ENCODE results near the gene GBGT1.

GBGT1 gene

DNA sequence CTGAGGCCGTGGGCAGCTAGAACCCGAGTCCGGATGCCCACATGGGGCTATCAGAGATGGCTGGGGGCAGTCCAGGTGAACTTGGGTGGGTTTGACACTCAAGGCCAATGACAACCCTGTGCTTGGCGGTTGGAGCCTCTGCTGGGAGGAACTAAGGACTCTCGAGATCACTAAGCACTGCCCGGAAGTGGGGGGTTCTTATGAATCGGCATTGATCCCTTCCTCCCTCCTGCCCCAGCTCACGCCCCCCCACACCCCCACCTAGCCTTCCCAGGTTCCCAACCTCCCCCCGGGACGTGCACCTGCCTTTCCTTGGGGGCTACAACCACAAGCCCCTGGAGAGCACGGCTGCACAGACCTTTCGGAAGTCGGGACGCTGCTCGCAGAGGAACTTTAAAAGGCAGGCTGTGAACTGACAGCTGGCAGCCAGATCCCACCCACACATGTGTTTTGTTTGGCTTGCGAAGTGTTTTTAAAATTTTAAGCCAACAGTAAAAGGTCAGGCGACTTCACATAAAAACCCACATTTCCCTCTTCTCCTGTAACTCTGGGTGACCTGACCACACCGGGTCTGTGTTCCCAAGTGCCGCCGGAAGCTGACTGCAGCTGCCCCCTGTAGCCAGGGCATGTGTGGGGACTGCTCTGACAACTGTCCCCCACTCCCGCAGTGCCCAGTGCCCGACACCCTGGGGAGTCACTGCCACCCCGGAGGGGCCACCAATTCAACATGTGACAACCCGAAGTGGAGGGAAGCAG lies 37.6 kb downstream of the GBGT1 start:
- Histone ChIP-seq H3K27me3 (ENCODE audit: low read depth, low read length) (no peaks in the 10 kb centered on the region), H3K79me2 (ENCODE audit: low read length) (peaks cover 21% of the 10 kb centered on the region), H3K4me1 (ENCODE audit: low read length) (peaks cover 36% of the 10 kb centered on the region), H3K4me3 (ENCODE audit: low read length) (peak overlapping the region; percentile 59), H3K36me3 (replicated peaks; ENCODE audit: low read depth, low read length) (no peaks in the 10 kb centered on the region), H4K20me1 (ENCODE audit: insufficient read depth, low read length) (peaks cover 75% of the 10 kb centered on the region), H3K4me2 (ENCODE audit: low read length) (peak overlapping the region; percentile 59), H2AFZ (ENCODE audit: low read depth, low read length) (no peak overlapping the region), H3K27ac (ENCODE audit: low read length) (no peak overlapping the region), H3K9ac (ENCODE audit: low read length) (no peak overlapping the region), H3K9me3 (ENCODE audit: insufficient read depth, low read length) (no peaks in the 10 kb centered on the region)
- TF ChIP-seq, protein P1, sequence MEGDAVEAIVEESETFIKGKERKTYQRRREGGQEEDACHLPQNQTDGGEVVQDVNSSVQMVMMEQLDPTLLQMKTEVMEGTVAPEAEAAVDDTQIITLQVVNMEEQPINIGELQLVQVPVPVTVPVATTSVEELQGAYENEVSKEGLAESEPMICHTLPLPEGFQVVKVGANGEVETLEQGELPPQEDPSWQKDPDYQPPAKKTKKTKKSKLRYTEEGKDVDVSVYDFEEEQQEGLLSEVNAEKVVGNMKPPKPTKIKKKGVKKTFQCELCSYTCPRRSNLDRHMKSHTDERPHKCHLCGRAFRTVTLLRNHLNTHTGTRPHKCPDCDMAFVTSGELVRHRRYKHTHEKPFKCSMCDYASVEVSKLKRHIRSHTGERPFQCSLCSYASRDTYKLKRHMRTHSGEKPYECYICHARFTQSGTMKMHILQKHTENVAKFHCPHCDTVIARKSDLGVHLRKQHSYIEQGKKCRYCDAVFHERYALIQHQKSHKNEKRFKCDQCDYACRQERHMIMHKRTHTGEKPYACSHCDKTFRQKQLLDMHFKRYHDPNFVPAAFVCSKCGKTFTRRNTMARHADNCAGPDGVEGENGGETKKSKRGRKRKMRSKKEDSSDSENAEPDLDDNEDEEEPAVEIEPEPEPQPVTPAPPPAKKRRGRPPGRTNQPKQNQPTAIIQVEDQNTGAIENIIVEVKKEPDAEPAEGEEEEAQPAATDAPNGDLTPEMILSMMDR (IDR thresholded peaks at IDR 0.05; ENCODE audit: low read depth, low read length) = no peak
- TF ChIP-seq EZH2phosphoT487 (IDR thresholded peaks at IDR 0.05; ENCODE audit: low read depth) = no peak

DNA sequence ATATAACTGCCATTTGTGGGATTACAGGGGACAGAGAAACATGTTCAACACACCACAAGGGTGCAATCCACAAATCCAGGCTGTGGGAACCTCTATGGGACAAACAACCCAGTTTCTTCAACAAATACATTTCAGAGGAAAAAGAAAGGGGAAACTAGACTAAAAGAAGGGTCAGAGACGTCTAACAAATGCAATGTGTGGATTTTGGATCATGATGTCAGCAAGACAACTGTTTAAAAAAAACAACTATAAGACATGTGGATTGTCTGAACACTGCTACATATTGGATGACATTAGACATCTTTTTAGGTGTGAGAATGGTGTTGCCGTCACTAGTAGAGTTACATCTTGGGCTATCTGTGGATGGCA lies 38.8 kb downstream of the GBGT1 start:
- Histone ChIP-seq H3K4me1 (ENCODE audit: low read length) (peaks cover 38% of the 10 kb centered on the region), H3K9me3 (ENCODE audit: insufficient read depth, low read length) (no peaks in the 10 kb centered on the region), H3K9ac (ENCODE audit: low read length) (no peak overlapping the region), H3K79me2 (ENCODE audit: low read length) (peaks cover 14% of the 10 kb centered on the region), H2AFZ (ENCODE audit: low read depth, low read length) (no peak overlapping the region), H3K27me3 (ENCODE audit: low read depth, low read length) (no peaks in the 10 kb centered on the region), H3K36me3 (replicated peaks; ENCODE audit: low read depth, low read length) (no peaks in the 10 kb centered on the region), H4K20me1 (ENCODE audit: insufficient read depth, low read length) (peaks cover 68% of the 10 kb centered on the region), H3K27ac (ENCODE audit: low read length) (no peak overlapping the region), H3K4me3 (ENCODE audit: low read length) (no peak overlapping the region), H3K4me2 (ENCODE audit: low read length) (no peak overlapping the region)
- TF ChIP-seq EZH2phosphoT487 (IDR thresholded peaks at IDR 0.05; ENCODE audit: low read depth) = no peak
- TF ChIP-seq, protein P1 (IDR thresholded peaks at IDR 0.05; ENCODE audit: low read depth, low read length) = no peak

DNA sequence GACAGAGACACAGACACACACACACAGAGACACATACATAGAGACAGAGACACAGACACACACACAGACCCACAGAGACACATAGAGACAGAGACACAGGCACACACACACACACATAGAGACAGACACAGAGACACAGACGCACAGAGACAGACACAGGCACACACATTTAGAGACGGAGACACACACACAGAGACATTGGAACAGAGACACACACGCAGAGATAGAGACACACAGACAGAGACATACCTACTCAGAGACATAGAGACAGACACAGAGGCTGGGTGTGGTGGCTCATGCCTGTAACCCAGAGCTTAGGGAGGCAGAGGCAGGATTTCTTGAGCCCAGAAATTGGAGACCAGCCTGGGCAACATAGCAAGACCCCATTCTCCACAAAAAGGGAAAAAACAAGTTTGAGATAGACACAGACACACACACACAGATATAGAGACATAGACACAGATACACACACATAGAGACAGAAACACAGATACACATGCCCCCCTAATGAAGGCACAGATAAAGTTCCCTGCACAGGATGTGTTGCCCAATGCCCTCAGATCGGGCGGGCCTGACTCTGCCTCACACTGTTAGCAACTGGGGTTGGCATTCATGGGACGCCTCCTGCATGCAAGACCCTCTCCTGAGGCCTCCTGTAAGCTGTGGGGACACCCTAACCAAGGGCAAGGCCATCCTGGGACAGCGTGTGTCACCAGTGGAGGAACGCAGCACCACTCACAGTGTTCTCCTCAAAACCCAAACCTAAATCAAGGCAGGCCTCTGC lies 39.4 kb downstream of the GBGT1 start:
- Histone ChIP-seq H3K27ac (ENCODE audit: low read length) (no peak overlapping the region), H3K9me3 (ENCODE audit: insufficient read depth, low read length) (no peaks in the 10 kb centered on the region), H3K27me3 (ENCODE audit: low read depth, low read length) (no peaks in the 10 kb centered on the region), H3K4me2 (ENCODE audit: low read length) (no peak overlapping the region), H2AFZ (ENCODE audit: low read depth, low read length) (no peak overlapping the region), H3K79me2 (ENCODE audit: low read length) (peaks cover 14% of the 10 kb centered on the region), H3K36me3 (replicated peaks; ENCODE audit: low read depth, low read length) (no peaks in the 10 kb centered on the region), H4K20me1 (ENCODE audit: insufficient read depth, low read length) (peaks cover 71% of the 10 kb centered on the region), H3K4me3 (ENCODE audit: low read length) (no peak overlapping the region), H3K4me1 (ENCODE audit: low read length) (peaks cover 40% of the 10 kb centered on the region), H3K9ac (ENCODE audit: low read length) (no peak overlapping the region)
- TF ChIP-seq, protein P1 (IDR thresholded peaks at IDR 0.05; ENCODE audit: low read depth, low read length) = no peak
- TF ChIP-seq EZH2phosphoT487 (IDR thresholded peaks at IDR 0.05; ENCODE audit: low read depth) = no peak

DNA sequence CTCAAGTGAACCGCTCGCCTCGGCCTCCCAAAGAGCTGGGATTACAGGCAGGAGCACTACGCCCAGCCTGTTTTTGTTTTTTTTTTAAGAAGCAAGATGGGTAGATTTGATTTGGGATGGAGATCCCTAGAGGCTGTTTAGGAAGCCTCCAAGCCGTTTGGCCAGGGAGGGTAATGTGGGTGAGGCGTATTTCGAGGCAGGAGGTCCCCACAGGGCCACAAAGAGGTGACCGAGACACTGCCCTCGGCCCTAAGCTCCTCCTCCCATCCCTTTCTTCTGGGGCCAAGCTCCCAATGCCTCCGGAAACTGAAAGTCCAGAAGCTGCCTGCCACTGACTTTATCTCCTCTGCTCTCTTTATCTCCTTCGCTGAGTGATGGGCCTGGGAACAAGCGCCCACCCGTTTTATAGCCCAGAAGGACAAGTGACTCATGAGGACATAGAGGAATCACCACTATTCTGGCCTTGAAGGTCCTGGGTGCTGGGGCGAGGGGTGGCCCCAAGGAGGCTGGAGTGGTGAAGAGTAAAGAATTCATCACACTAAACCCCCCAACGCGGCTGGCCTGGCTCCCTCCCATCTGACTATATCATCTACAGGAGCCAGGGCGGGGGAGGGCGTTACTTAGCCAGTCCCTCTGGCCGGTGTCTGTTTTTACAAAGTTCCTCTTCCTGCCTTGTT lies 40.6 kb downstream of the GBGT1 start:
- no peaks in the 10 kb centered on the region for H3K27me3 ChIP-seq (ENCODE audit: low read depth, low read length)
- peaks cover 40% of the 10 kb centered on the region for H3K4me1 ChIP-seq (ENCODE audit: low read length)
- peaks cover 72% of the 10 kb centered on the region for H4K20me1 ChIP-seq (ENCODE audit: insufficient read depth, low read length)
- no peak overlapping the region for H3K27ac ChIP-seq (ENCODE audit: low read length)
- H3K4me3 ChIP-seq (ENCODE audit: low read length) = no peak overlapping the region
- H3K9me3 ChIP-seq (ENCODE audit: insufficient read depth, low read length) = no peaks in the 10 kb centered on the region
- peaks cover 11% of the 10 kb centered on the region for H3K79me2 ChIP-seq (ENCODE audit: low read length)
- H3K9ac ChIP-seq (ENCODE audit: low read length) = no peak overlapping the region
- H3K36me3 ChIP-seq (replicated peaks; ENCODE audit: low read depth, low read length) = no peaks in the 10 kb centered on the region
- TF ChIP-seq EZH2phosphoT487 (IDR thresholded peaks at IDR 0.05; ENCODE audit: low read depth) = no peak
- TF ChIP-seq, protein P1 (IDR thresholded peaks at IDR 0.05; ENCODE audit: low read depth, low read length) = no peak
- no peak overlapping the region for H3K4me2 ChIP-seq (ENCODE audit: low read length)
- H2AFZ ChIP-seq (ENCODE audit: low read depth, low read length) = no peak overlapping the region
